GM12873 (cell line): ENCODE measurements around the gene TMC8.

ENCODE experiments used
- TF ChIP-seq, protein P1 (sequence below): IDR thresholded peaks from 2 replicates; pipeline ENCODE4 v1.5.1; 2012; ENCODE audit warnings: low read depth, mild to moderate bottlenecking, moderate library complexity, low read length, control low read depth; ENCODE audit not compliant: insufficient read depth; ENCODE audit errors: missing control alignments

TMC8 gene

DNA sequence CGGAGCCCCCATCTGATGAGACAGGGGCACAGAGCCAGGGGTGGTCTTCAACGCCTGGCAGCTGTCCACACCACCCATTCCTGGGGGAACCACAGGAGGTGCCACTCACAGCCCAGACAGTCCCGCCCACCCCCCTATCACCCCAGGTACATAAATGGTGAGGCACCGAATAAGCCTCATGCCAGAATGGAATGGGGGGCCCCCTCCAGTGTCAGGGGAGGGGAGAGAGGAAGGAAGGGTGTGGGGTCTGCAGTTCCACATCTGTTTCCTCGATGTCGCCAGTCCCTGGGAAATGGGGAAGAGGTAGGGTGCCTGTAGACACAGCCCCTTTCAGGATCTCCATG lies 3.7 kb upstream of the TMC8 start:
- TF ChIP-seq, protein P1, sequence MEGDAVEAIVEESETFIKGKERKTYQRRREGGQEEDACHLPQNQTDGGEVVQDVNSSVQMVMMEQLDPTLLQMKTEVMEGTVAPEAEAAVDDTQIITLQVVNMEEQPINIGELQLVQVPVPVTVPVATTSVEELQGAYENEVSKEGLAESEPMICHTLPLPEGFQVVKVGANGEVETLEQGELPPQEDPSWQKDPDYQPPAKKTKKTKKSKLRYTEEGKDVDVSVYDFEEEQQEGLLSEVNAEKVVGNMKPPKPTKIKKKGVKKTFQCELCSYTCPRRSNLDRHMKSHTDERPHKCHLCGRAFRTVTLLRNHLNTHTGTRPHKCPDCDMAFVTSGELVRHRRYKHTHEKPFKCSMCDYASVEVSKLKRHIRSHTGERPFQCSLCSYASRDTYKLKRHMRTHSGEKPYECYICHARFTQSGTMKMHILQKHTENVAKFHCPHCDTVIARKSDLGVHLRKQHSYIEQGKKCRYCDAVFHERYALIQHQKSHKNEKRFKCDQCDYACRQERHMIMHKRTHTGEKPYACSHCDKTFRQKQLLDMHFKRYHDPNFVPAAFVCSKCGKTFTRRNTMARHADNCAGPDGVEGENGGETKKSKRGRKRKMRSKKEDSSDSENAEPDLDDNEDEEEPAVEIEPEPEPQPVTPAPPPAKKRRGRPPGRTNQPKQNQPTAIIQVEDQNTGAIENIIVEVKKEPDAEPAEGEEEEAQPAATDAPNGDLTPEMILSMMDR: no peak

DNA sequence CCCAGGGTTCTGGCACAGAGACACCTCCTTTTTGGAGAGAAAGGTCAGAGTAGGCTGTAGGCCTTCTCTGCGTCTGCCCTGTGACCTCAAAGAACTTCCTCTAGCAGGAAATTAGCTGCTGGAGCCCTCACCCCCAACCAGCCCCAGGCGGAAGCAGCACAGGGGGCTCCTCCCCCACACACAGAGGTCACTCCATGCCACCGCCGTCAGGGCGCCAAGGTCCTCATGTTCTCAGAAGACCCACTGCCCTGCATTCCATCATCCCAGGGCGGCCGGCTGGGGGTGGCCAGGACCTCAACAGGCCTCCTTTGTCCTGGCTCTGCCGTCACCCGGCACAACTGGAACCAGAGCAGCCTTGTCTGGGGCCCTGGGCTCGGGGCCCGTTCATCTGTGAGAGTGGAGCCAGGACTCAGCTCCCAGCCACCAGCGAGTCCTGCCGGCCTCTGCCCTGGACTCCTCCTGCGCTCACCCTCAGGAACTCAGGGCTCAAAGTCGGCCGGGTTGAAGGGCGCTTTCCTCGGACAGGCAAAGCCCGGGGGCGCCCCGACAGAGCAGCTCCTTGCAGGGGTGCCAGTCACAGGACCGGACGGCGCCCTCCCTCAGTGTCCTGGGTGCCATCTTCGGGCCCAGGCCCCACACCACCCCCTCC lies 3.2 kb upstream of the TMC8 start:
- TF ChIP-seq, protein P1: no peak

DNA sequence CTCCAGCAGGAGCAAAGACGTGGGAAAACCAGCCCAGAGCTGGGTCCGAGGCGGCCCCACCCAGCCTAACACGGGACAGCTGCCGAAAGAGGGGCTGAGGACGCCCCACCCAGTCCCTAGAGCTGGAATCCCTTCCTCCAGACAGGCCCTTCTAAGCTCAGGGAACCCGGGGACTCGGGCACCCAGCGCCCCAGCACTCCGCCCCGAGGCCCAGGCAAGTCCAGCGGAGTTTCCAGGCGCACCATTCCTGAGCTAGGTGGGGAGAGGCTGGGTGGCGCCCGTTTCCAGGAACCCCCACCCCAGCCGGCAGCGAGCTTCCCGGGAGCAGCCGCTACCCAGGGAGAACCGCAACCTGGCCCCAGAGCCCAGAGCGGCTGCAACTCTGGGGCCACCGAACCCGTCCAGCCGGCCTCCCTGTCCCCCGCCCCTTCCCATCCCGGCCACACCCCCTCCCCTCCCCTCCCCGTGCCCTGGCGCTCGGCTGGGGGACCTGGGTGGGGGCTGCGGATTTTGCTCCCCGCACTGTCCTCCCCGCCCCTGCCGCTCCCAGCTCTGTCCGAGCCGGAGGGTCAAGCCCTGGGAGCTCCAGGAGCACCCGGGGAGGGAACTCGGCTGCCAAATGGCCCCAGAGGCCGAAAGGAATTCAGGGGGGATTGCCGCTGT lies 2.6 kb upstream of the TMC8 start:
- TF ChIP-seq, protein P1: no peak

DNA sequence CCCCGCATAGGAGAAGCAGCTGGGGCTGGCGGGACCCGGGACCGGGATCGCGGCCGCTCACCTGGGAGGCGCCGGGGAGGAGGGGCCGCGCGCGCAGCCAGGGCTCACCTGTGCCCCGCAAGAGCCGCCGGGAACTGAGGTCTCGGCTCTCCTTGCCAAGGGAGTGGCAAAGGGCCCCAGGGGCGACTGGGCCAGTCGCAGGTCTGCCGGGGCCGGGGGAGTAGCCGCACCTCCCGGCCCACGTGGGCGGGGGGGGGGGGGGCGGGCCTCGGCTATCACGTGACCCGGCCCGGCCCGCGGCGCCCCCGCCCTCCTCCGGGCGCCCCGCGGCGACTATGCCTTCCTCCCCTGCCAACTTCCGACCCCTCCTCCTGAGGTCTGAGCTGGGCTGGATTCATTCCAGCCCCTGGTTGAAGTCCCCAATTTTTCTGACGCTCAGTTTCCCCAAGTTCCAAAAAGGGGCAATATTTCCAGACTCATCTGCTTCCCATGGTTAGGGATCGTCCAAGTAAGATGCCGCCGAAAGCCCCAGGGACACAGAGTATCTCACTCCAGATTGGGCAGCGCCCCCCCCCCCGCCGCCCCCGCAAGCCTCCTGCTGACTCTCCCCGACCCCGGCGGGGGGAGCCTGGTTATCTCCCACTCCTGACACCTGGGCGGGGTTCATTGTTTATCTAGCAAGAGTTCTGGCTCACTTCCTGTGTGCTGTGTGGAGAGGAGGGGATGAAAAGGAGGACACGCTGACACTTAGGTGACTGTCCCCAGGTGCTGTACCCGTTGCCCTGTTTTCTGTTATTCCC lies 1.8 kb upstream of the TMC8 start, which contains the start of gene TMC6:
Gene TMC6 (minus strand): TSS at position 205 of the 800 bp plus-strand sequence. CDS start 1,923 bp downstream, outside the sequence.
- TF ChIP-seq, protein P1: no peak

DNA sequence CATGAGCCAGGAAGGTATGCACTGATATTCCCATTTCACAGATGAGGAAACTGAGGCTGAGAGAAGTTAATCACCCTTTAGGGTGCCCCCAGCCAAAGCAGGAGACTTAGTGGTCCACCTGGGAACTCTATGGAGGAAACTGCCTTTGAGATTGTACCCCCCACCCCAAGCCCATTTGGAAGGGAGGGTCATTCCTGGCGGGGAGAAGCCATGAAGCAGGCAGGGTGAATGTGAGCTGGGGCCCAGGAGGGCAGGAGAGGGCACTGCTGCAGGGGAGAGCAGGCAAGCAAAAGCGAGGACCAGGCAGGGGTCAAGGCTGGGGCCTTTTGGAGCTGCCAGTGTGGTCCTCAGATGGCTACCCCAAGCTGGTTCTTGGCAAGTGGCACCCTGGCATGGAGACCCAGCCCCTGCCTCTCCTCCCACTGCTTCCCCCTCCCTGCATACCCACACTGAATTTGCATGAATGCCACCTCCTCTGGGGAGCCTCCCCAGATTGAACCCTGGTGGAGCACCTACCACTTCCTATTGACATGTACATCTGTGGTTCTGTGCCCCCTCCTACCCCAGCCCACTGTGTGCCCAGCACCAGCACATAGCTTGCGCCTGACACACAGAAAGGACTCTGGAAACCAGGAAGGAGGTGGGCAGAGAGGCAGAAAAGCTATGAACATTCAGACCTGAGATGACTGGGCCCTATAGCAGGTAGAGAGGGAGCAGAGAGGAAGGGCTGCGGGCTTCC lies 1.1 kb upstream of the TMC8 start:
- TF ChIP-seq, protein P1: no peak

DNA sequence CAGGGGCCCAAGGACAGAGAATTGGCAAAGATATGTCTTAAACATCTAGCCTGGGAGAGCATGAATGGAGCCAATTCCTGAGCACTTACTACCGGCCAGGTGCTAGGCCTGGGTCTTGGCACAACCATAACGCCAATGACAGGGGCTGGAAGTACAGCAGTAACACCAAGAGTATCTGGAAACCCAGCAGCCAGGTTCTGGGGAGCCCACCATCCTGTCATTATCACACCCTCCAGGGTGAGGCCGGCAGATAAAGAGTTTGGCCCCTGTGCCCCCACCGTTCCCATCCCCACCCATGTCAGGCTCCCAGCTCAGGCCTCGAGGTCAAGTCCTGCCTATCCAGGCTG lies 508 bp upstream of the TMC8 start:
- TF ChIP-seq, protein P1: no peak
